SW480 (cell line): ENCODE measurements around the gene ISCA2.
A peak's percentile ranks its signal among the peaks of the same experiment; 100 is the strongest.

Experiments used
- DNase-seq: peaks from one replicate; pipeline ENCODE4 v3.0.0-alpha.2; 2016; ENCODE audit warnings: low spot score

The ISCA2 gene

GRCh38 chr14:74508844-74509428 lies 15.4 kb downstream of the ISCA2 start:
- DNase-seq = no peak

- DNase-seq = no peak
These were observed 16.1 kb downstream of the ISCA2 start for GRCh38 chr14:74509587-74510222.

- DNase-seq = no peak
These were observed 16.8 kb downstream of the ISCA2 start for GRCh38 chr14:74510223-74510931.

- DNase-seq = no peak
These were observed 17.4 kb downstream of the ISCA2 start for GRCh38 chr14:74510959-74511409.

GRCh38 chr14:74511966-74512830 lies 18.6 kb downstream of the ISCA2 start:
- no peak for DNase-seq

GRCh38 chr14:74514471-74514941 lies 20.9 kb downstream of the ISCA2 start:
- peak; percentile 41 for DNase-seq

- no peak for DNase-seq
These were observed 22.4 kb downstream of the ISCA2 start for GRCh38 chr14:74515891-74516412.

- no peak for DNase-seq
These were observed 23.0 kb downstream of the ISCA2 start for GRCh38 chr14:74516451-74517160.

GRCh38 chr14:74517731-74518130 lies 24.2 kb downstream of the ISCA2 start:
- DNase-seq = no peak

GRCh38 chr14:74518221-74518620 lies 24.7 kb downstream of the ISCA2 start:
- DNase-seq = no peak

GRCh38 chr14:74519316-74520074 lies 25.9 kb downstream of the ISCA2 start:
- DNase-seq = no peak

- DNase-seq = no peak
These were observed 28.2 kb downstream of the ISCA2 start for GRCh38 chr14:74521756-74522155.

GRCh38 chr14:74522740-74523139 lies 29.2 kb downstream of the ISCA2 start:
- DNase-seq = no peak

GRCh38 chr14:74524076-74524811 lies 30.7 kb downstream of the ISCA2 start:
- peak; percentile 19 for DNase-seq

- DNase-seq = no peak
These were observed 31.2 kb downstream of the ISCA2 start for GRCh38 chr14:74524812-74525135.

GRCh38 chr14:74525361-74525851 lies 31.8 kb downstream of the ISCA2 start:
- no peak for DNase-seq

- no peak for DNase-seq
These were observed 33.5 kb downstream of the ISCA2 start for GRCh38 chr14:74526854-74527585.

GRCh38 chr14:74527736-74528280 lies 34.2 kb downstream of the ISCA2 start:
- no peak for DNase-seq

- DNase-seq = no peak
These were observed 34.8 kb downstream of the ISCA2 start for GRCh38 chr14:74528406-74528805.
